ENCODE measurements around the gene CYP2A6. TPM values are rescaled to one million over a fixed set of nuclear protein-coding genes. Genes with fewer than 3 reads are reported as not detected.

Gene CYP2A6
- not detected in 2 replicates for total RNA-seq

GRCh38 chr19:40850277-40850676 is at the start of gene CYP2A6:
Gene CYP2A6, minus strand, starts transcription at chr19:40850447. Its CDS starts 21 bp downstream, at chr19:40850426.

GRCh38 chr19:40882062-40882461 is 31.8 kb upstream of the CYP2A6 start, which contains the start of gene CYP2A7:
Gene CYP2A7, minus strand, starts transcription at chr19:40882231. Its CDS starts 21 bp downstream, at chr19:40882210.

GRCh38 chr19:40798683-40799557 is 51.3 kb downstream of the CYP2A6 start, which contains the start of gene EGLN2:
Gene EGLN2, plus strand, starts transcription at chr19:40799191. Its CDS starts 1,382 bp downstream, at chr19:40800573.

Other genes with a start within 250 kb of the CYP2A6 start
- 8.2 and 19.2 TPM in 2 replicates for gene LTBP4, start 249.1 kb downstream of the CYP2A6 start, total RNA-seq
- gene NUMBL, start 159.8 kb downstream of the CYP2A6 start, total RNA-seq = 12.6 and 19.2 TPM in 2 replicates
- 23.4 and 24.7 TPM in 2 replicates for gene COQ8B, start 133.6 kb downstream of the CYP2A6 start, total RNA-seq
- gene ITPKC, start 133.3 kb downstream of the CYP2A6 start, total RNA-seq = 14.6 and 18.7 TPM in 2 replicates
- gene ACTMAP, start 100.0 kb downstream of the CYP2A6 start, total RNA-seq = under 0.01 and 0.65 TPM in 2 replicates
- gene SNRPA, start 99.2 kb downstream of the CYP2A6 start, total RNA-seq = 18.8 and 21.3 TPM in 2 replicates
- gene MIA, start 74.9 kb downstream of the CYP2A6 start, total RNA-seq = not detected in 2 replicates
- gene RAB4B, start 72.2 kb downstream of the CYP2A6 start, total RNA-seq = 11.4 and 11.6 TPM in 2 replicates
- gene EGLN2, start 51.3 kb downstream of the CYP2A6 start, total RNA-seq = 91.5 and 94.8 TPM in 2 replicates
- gene CYP2A7, start 31.8 kb upstream of the CYP2A6 start, total RNA-seq = not detected in 2 replicates
- not detected in 2 replicates for gene CYP2B6, start 140.8 kb upstream of the CYP2A6 start, total RNA-seq
- not detected in 2 replicates for gene CYP2A13, start 238.0 kb upstream of the CYP2A6 start, total RNA-seq